GM18511 (cell line): ENCODE data around the gene PPP2R5C.
A peak's percentile ranks its signal among the peaks of the same experiment; 100 is the strongest.

ENCODE experiments used
- ATAC-seq: cut with Tn5 transposase; IDR thresholded peaks from one replicate; pipeline ENCODE4 v1.9.1; 2021; ENCODE audit warnings: mild to moderate bottlenecking, moderate library complexity; ENCODE audit not compliant: unreplicated experiment

The PPP2R5C gene

GRCh38 chr14:101813171-101813759 lies 51.8 kb downstream of the PPP2R5C start:
- ATAC-seq = no peak

GRCh38 chr14:101813833-101814232 lies 52.3 kb downstream of the PPP2R5C start:
- no peak for ATAC-seq

GRCh38 chr14:101814934-101815333 lies 53.4 kb downstream of the PPP2R5C start:
- ATAC-seq = no peak

GRCh38 chr14:101815994-101816393 lies 54.5 kb downstream of the PPP2R5C start:
- no peak for ATAC-seq

- no peak for ATAC-seq
Measured at GRCh38 chr14:101817501-101818001, 56.0 kb downstream of the PPP2R5C start.

- no peak for ATAC-seq
Measured at GRCh38 chr14:101819251-101819990, 57.9 kb downstream of the PPP2R5C start.

- ATAC-seq = peak; percentile 32
Measured at GRCh38 chr14:101820283-101820798, 58.8 kb downstream of the PPP2R5C start.

GRCh38 chr14:101821528-101821927 lies 60.0 kb downstream of the PPP2R5C start:
- no peak for ATAC-seq

GRCh38 chr14:101823066-101823465 lies 61.6 kb downstream of the PPP2R5C start:
- ATAC-seq = no peak

GRCh38 chr14:101823511-101824120 lies 62.1 kb downstream of the PPP2R5C start:
- peak; percentile 59 for ATAC-seq

- ATAC-seq = peak; percentile 1
Measured at GRCh38 chr14:101824339-101824727, 62.8 kb downstream of the PPP2R5C start.

GRCh38 chr14:101825797-101826196 lies 64.3 kb downstream of the PPP2R5C start:
- ATAC-seq = no peak

GRCh38 chr14:101826351-101826750 lies 64.8 kb downstream of the PPP2R5C start:
- ATAC-seq = no peak

GRCh38 chr14:101827286-101827685 lies 65.8 kb downstream of the PPP2R5C start:
- ATAC-seq = no peak

GRCh38 chr14:101828046-101828445 lies 66.5 kb downstream of the PPP2R5C start:
- no peak for ATAC-seq

GRCh38 chr14:101830271-101830670 lies 68.8 kb downstream of the PPP2R5C start:
- no peak for ATAC-seq

- no peak for ATAC-seq
Measured at GRCh38 chr14:101833045-101833444, 71.5 kb downstream of the PPP2R5C start.

- ATAC-seq = no peak
Measured at GRCh38 chr14:101834397-101834796, 72.9 kb downstream of the PPP2R5C start.

- ATAC-seq = no peak
Measured at GRCh38 chr14:101834800-101835547, 73.5 kb downstream of the PPP2R5C start.

GRCh38 chr14:101835566-101835965 lies 74.1 kb downstream of the PPP2R5C start:
- ATAC-seq = no peak

- ATAC-seq = no peak
Measured at GRCh38 chr14:101836135-101836534, 74.6 kb downstream of the PPP2R5C start.
